ENCODE results near the gene IL5RA.

IL5RA gene

DNA sequence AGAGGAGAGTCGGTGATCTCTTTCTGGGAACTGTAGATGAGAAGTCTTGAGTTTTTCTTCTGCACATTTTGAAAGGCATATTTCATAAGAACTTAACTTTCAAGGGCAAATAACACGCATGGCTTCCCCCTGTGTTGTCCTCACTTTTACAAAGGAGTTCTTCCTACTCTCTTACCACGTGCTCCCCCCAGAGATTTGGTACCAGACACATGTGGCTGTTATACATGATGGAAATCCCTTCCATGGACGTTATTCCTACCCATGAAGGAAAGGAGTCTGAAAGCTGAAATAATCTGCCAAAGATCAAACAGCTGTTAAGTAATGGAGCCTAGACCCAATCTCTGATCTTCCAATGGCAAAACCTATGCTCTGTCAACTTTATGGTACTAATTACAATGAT lies 4.4 kb downstream of the IL5RA start:
- Histone ChIP-seq H3K9ac (ENCODE audit: low read depth, low read length) (no peak overlapping the region), H3K4me3 (ENCODE audit: low read depth, low read length) (no peak overlapping the region), H3K36me3 (ENCODE audit: control insufficient read depth, insufficient read depth, low read length) (no peaks in the 10 kb centered on the region), H3K27ac (ENCODE audit: low read depth, low read length) (no peak overlapping the region), H3K9me3 (ENCODE audit: control insufficient read depth, insufficient read depth, low read length) (no peaks in the 10 kb centered on the region), H3K27me3 (ENCODE audit: control insufficient read depth, insufficient read depth, low read length) (no peaks in the 10 kb centered on the region), H3K4me1 (ENCODE audit: control insufficient read depth, insufficient read depth, low read length) (peaks cover 17% of the 10 kb centered on the region)

DNA sequence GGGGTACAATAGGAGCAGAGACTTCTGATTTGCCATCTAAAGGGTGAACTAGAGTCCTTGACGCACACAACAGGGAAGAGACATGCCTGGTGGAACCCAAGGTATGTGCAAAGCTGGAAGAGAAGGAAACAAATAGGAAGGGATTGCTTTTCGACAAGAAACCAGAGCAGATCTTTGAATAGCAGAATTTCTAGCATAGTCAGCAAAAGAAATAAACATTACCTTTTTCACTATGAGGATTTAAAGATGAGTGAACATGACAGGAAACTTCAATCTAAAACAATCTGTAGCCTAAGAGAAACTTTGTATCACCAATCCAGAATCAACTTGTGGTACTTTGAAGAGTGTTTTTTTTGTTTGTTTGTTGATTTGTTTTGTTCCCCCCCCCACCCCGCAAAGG lies 4.9 kb downstream of the IL5RA start:
- H3K36me3 ChIP-seq (ENCODE audit: control insufficient read depth, insufficient read depth, low read length), result no peaks in the 10 kb centered on the region
- H3K27me3 ChIP-seq (ENCODE audit: control insufficient read depth, insufficient read depth, low read length), result no peaks in the 10 kb centered on the region
- H3K4me3 ChIP-seq (ENCODE audit: low read depth, low read length), result no peak overlapping the region
- H3K27ac ChIP-seq (ENCODE audit: low read depth, low read length), result no peak overlapping the region
- H3K4me1 ChIP-seq (ENCODE audit: control insufficient read depth, insufficient read depth, low read length), result peaks cover 11% of the 10 kb centered on the region
- no peaks in the 10 kb centered on the region for H3K9me3 ChIP-seq (ENCODE audit: control insufficient read depth, insufficient read depth, low read length)
- H3K9ac ChIP-seq (ENCODE audit: low read depth, low read length), result no peak overlapping the region

DNA sequence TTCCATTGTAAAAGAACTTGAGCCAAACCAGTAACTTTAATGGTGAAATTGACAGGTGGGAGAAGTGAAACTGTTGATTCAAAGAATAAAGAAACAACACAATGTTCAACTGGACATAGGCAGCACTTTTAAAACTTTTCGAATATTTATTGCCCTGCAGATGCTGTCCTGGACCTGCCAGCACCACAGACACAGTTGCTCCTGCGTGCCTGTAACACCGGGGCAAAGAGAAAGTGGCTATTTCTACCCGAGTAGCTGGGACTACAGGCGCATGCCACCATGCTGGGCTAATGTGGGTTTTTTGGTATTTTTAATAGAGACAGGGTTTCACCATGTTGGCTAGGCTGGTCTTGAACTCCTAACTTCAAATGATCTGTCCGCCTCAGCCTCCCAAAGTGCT lies 7.4 kb downstream of the IL5RA start:
- H3K4me3 ChIP-seq (ENCODE audit: low read depth, low read length), result no peak overlapping the region
- no peaks in the 10 kb centered on the region for H3K36me3 ChIP-seq (ENCODE audit: control insufficient read depth, insufficient read depth, low read length)
- H3K4me1 ChIP-seq (ENCODE audit: control insufficient read depth, insufficient read depth, low read length), result no peaks in the 10 kb centered on the region
- H3K27ac ChIP-seq (ENCODE audit: low read depth, low read length), result no peak overlapping the region
- no peaks in the 10 kb centered on the region for H3K27me3 ChIP-seq (ENCODE audit: control insufficient read depth, insufficient read depth, low read length)
- H3K9ac ChIP-seq (ENCODE audit: low read depth, low read length), result no peak overlapping the region
- no peaks in the 10 kb centered on the region for H3K9me3 ChIP-seq (ENCODE audit: control insufficient read depth, insufficient read depth, low read length)

DNA sequence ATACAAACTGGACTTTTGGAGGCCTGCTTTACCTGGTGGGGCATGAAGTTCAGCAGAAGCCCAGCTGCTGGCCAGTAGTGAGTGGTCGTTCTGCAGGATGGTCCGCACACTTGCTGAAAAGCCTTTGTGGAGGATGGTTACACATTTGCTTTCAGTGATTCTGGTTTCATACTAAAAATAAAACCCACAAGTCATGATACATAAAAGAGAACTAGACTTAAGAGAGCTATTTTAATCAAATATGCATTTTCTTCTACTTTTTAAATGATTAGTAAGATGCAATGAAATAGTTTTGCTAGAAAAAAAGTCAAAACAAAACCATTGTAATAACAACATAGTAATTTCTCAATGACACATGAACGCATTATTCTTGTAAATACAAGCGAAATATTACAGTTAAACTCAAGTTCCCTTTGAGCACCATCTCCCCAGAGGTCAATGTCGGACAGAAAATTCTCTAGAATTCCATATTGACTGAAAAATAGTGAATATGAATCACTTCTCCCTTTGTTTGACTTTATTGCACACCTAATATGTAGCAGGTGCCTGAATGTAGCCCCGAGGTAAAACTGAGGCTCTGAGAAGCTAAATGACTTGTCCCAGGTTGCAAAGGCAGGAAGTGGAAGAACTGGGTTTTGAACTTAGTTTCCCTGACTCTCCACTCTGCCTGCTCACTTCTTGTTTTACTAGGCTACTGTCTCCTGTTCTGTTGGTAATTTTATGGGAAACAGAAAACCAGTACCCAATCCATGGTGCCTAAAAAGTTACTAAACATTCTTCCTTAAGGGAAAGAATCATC lies 8.3 kb downstream of the IL5RA start:
- H3K9ac ChIP-seq (ENCODE audit: low read depth, low read length), result no peak overlapping the region

DNA sequence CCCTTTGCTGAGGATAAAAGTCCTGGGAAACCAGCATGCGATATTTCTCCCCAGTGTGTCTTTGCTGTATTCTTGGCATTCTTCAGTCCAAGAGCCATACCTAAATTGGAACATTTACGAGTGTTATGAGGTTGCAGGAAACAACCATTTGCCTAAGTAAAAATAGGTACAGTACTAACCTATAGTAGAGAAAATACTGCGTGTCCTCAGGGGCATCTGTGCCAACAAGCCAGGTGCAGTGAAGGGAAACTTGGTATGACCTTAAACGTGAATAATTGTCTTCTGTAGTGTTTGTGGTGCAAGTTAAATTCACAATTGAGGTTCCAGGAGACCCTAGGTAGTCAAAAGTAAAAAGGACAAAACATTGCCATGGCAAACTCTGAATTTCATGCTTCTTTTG lies 12.2 kb downstream of the IL5RA start:
- no peak overlapping the region for H3K4me3 ChIP-seq (ENCODE audit: low read depth, low read length)
- H3K27me3 ChIP-seq (ENCODE audit: control insufficient read depth, insufficient read depth, low read length), result no peaks in the 10 kb centered on the region
- no peaks in the 10 kb centered on the region for H3K36me3 ChIP-seq (ENCODE audit: control insufficient read depth, insufficient read depth, low read length)
- H3K9me3 ChIP-seq (ENCODE audit: control insufficient read depth, insufficient read depth, low read length), result no peaks in the 10 kb centered on the region
- H3K4me1 ChIP-seq (ENCODE audit: control insufficient read depth, insufficient read depth, low read length), result no peaks in the 10 kb centered on the region
- no peak overlapping the region for H3K9ac ChIP-seq (ENCODE audit: low read depth, low read length)
- no peak overlapping the region for H3K27ac ChIP-seq (ENCODE audit: low read depth, low read length)

More for the DNA sequence above, 8.3 kb downstream of the IL5RA start:
- no peak overlapping the region for H3K4me3 ChIP-seq (ENCODE audit: low read depth, low read length)
- H3K9me3 ChIP-seq (ENCODE audit: control insufficient read depth, insufficient read depth, low read length), result no peaks in the 10 kb centered on the region
- no peaks in the 10 kb centered on the region for H3K27me3 ChIP-seq (ENCODE audit: control insufficient read depth, insufficient read depth, low read length)
- H3K4me1 ChIP-seq (ENCODE audit: control insufficient read depth, insufficient read depth, low read length), result no peaks in the 10 kb centered on the region
- no peak overlapping the region for H3K27ac ChIP-seq (ENCODE audit: low read depth, low read length)
- H3K36me3 ChIP-seq (ENCODE audit: control insufficient read depth, insufficient read depth, low read length), result no peaks in the 10 kb centered on the region

DNA sequence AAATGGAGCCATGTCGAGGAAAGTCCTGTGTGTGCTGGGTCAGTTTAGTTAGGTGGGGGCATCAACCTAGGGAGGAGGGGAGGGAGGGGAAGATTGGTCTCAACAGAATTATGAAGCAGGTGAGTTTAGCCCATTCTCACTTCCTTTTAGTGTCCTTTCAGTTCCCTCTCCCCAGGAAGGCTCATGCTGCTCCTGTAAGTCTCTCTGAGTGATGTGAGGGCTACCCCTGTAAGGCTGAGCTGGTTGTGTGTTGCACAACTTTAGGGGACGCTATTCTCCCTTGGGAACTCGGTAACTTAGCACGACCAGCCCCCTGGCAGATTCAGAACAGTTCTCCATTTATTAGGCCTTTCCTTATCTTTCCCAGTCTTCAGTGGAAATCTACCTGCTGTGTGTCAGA lies 21.2 kb downstream of the IL5RA start:
- Histone ChIP-seq H3K27me3 (ENCODE audit: control insufficient read depth, insufficient read depth, low read length) (no peaks in the 10 kb centered on the region), H3K9ac (ENCODE audit: low read depth, low read length) (no peak overlapping the region), H3K9me3 (ENCODE audit: control insufficient read depth, insufficient read depth, low read length) (no peaks in the 10 kb centered on the region), H3K36me3 (ENCODE audit: control insufficient read depth, insufficient read depth, low read length) (no peaks in the 10 kb centered on the region), H3K4me1 (ENCODE audit: control insufficient read depth, insufficient read depth, low read length) (no peaks in the 10 kb centered on the region), H3K4me3 (ENCODE audit: low read depth, low read length) (no peak overlapping the region), H3K27ac (ENCODE audit: low read depth, low read length) (no peak overlapping the region)

DNA sequence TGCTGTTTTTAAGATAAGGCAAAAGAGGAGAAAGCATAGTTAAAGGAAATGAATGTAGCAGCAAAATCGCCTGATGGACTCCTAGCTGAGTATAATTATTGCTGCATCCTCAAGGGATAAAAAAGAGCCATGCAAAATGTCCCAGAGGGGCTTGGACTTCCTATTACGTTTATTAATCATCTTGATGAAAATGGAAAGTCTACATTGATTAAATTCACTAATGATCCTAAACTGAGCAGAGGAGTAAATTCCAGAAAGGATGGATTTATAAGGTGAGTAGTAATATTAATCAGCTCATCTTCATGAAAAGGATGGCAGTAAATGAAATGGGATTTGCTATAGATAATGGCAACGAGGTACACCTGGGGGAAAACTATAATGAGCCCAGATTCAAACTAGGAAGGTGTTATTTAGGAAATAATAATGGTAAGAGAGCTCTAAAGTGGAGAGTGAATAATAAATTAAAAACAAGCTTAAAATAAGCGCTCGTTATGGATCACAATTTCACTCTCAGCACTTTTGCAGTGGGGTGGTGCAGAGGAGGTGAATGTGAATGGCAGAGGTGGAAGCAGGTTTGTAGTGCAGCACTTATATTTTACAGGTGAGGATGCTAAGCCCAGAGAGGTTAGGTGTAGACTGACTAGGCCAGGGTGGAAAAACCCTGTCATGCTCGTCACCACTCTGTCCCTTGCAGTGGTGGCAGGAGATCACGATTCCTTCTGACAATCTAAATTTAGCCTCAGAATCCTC lies 22.3 kb downstream of the IL5RA start:
- H3K9me3 ChIP-seq (ENCODE audit: control insufficient read depth, insufficient read depth, low read length), result no peaks in the 10 kb centered on the region
- H3K27me3 ChIP-seq (ENCODE audit: control insufficient read depth, insufficient read depth, low read length), result no peaks in the 10 kb centered on the region
- H3K4me3 ChIP-seq (ENCODE audit: low read depth, low read length), result no peak overlapping the region
- no peaks in the 10 kb centered on the region for H3K36me3 ChIP-seq (ENCODE audit: control insufficient read depth, insufficient read depth, low read length)
- no peak overlapping the region for H3K27ac ChIP-seq (ENCODE audit: low read depth, low read length)
- H3K9ac ChIP-seq (ENCODE audit: low read depth, low read length), result no peak overlapping the region
- no peaks in the 10 kb centered on the region; the same call in 1 of the 2 replicates for H3K4me1 ChIP-seq (ENCODE audit: control insufficient read depth, insufficient read depth, low read length)

DNA sequence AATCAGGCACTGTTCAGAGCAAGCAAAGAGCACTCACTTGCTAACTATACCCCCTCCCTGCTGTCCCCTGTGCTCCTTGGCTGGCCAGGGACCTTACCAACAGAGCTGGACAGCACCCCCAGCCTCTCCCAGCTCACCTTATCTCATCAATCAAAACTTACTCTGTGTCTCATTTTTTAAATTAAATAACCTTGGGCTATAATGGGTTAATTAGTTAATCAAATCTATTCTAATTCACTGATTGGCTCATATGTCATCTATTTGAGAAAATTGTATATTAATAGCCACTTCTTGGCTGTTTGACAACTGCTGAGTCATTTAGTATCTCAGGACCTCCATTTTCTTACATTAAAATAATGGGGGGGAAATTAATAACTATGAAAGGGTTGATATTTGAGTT lies 22.9 kb downstream of the IL5RA start:
- Histone ChIP-seq H3K27ac (ENCODE audit: low read depth, low read length) (no peak overlapping the region), H3K4me3 (ENCODE audit: low read depth, low read length) (no peak overlapping the region), H3K36me3 (ENCODE audit: control insufficient read depth, insufficient read depth, low read length) (no peaks in the 10 kb centered on the region), H3K9me3 (ENCODE audit: control insufficient read depth, insufficient read depth, low read length) (no peaks in the 10 kb centered on the region), H3K9ac (ENCODE audit: low read depth, low read length) (no peak overlapping the region), H3K27me3 (ENCODE audit: control insufficient read depth, insufficient read depth, low read length) (no peaks in the 10 kb centered on the region), H3K4me1 (ENCODE audit: control insufficient read depth, insufficient read depth, low read length) (peaks cover 3% of the 10 kb centered on the region; the same call in 1 of the 2 replicates)

DNA sequence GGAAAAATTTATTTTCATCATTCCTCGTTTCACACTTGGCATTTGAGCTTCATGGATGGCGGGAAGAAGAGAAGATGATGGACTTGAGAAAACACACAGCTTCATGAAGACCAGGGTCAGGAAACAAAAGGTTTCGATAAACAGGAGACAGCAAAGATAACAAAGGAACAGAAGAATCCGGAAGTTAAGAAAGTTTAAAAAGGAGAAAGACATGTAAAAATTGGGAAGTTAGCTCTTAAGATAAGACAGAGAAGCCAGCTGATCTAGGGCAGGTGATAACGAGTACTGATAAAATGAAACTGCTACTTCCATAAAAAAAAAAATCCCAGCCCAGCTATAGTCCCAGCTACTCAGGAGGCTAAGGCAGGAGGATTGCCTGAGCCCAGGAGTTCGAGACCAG lies 23.9 kb downstream of the IL5RA start:
- Histone ChIP-seq H3K9me3 (ENCODE audit: control insufficient read depth, insufficient read depth, low read length) (no peaks in the 10 kb centered on the region), H3K9ac (ENCODE audit: low read depth, low read length) (no peak overlapping the region), H3K36me3 (ENCODE audit: control insufficient read depth, insufficient read depth, low read length) (no peaks in the 10 kb centered on the region), H3K27me3 (ENCODE audit: control insufficient read depth, insufficient read depth, low read length) (no peaks in the 10 kb centered on the region), H3K4me1 (ENCODE audit: control insufficient read depth, insufficient read depth, low read length) (peaks cover 12% of the 10 kb centered on the region), H3K27ac (ENCODE audit: low read depth, low read length) (no peak overlapping the region), H3K4me3 (ENCODE audit: low read depth, low read length) (no peak overlapping the region)

DNA sequence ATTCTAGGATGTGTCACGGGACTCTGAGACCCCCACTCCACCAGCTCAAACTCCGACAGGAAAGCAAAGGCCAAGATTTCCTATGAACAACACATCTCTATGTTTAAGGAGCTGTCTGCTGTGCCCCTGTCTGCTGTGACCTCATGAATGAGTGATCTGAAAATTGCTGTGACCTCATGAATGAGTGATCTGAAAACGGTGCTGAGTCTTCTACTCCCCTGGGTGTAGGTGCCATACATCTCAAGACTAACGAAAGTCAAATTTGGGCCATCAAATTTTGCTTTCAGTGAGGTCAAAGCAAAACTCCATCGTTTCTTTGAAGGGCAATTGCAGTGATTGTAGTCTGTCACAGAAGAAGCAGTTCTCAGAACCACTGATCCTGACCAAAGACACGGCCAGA lies 24.4 kb downstream of the IL5RA start:
- Histone ChIP-seq H3K27me3 (ENCODE audit: control insufficient read depth, insufficient read depth, low read length) (no peaks in the 10 kb centered on the region), H3K27ac (ENCODE audit: low read depth, low read length) (no peak overlapping the region), H3K9me3 (ENCODE audit: control insufficient read depth, insufficient read depth, low read length) (no peaks in the 10 kb centered on the region), H3K9ac (ENCODE audit: low read depth, low read length) (no peak overlapping the region), H3K4me3 (ENCODE audit: low read depth, low read length) (no peak overlapping the region), H3K36me3 (ENCODE audit: control insufficient read depth, insufficient read depth, low read length) (no peaks in the 10 kb centered on the region), H3K4me1 (ENCODE audit: control insufficient read depth, insufficient read depth, low read length) (peaks cover 16% of the 10 kb centered on the region)

DNA sequence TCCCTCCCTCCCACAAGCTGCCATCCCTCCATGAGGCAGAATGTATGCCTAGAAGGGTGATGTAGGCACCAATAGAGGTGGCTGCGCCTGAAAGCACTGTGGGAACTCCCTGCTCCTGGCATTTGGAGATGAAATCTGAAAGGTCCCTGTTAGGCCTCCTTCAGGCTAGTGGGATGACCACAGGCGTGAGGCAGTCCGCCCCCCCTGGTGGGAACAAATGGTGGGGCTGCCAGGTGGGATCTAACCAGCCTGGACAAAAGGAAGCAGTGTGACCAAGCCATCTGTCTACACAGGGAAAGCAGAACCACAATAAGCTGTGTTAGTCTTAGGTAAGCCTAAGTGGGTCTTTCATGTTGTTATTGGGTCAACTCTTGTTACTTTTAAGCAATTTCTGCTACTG lies 25.3 kb downstream of the IL5RA start:
- H3K4me3 ChIP-seq (ENCODE audit: low read depth, low read length), result no peak overlapping the region
- H3K9ac ChIP-seq (ENCODE audit: low read depth, low read length), result no peak overlapping the region
- H3K36me3 ChIP-seq (ENCODE audit: control insufficient read depth, insufficient read depth, low read length), result no peaks in the 10 kb centered on the region
- H3K4me1 ChIP-seq (ENCODE audit: control insufficient read depth, insufficient read depth, low read length), result peaks cover 24% of the 10 kb centered on the region
- no peaks in the 10 kb centered on the region for H3K9me3 ChIP-seq (ENCODE audit: control insufficient read depth, insufficient read depth, low read length)
- no peak overlapping the region for H3K27ac ChIP-seq (ENCODE audit: low read depth, low read length)
- no peaks in the 10 kb centered on the region for H3K27me3 ChIP-seq (ENCODE audit: control insufficient read depth, insufficient read depth, low read length)
